Skeletal muscle satellite cell (primary cell): ENCODE data around the gene LRRC46.

Source experiments
- H3K27me3 ChIP-seq: 2 replicates; pipeline ENCODE4 v1.7.0; 2013; ENCODE audit warnings: low read length; ENCODE audit not compliant: control insufficient read depth, insufficient read depth
- H3K36me3 ChIP-seq: 2 replicates; pipeline ENCODE4 v1.7.0; 2013; ENCODE audit warnings: mild to moderate bottlenecking, control low read depth, low read length; ENCODE audit not compliant: insufficient read depth
- H3K4me1 ChIP-seq: 2 replicates; pipeline ENCODE4 v1.7.0; 2013; ENCODE audit warnings: low read length; ENCODE audit not compliant: control insufficient read depth, insufficient read depth
- H3K4me2 ChIP-seq: 2 replicates; pipeline ENCODE4 v1.7.0; 2013; ENCODE audit warnings: mild to moderate bottlenecking, low read length
- H3K4me3 ChIP-seq: 2 replicates; pipeline ENCODE4 v1.7.0; 2013; ENCODE audit warnings: low read length
- H3K9ac ChIP-seq: 2 replicates; pipeline ENCODE4 v1.7.0; 2013; ENCODE audit warnings: mild to moderate bottlenecking, low read depth, low read length, moderate library complexity
- H3K9me3 ChIP-seq: replicated peaks from 2 replicates; pipeline ENCODE4 v1.7.0; 2013; ENCODE audit warnings: mild to moderate bottlenecking, control low read depth, low read length

Gene LRRC46

GRCh38 chr17:47802341-47803022 lies 29.0 kb upstream of the LRRC46 start:
- peaks cover 55% of the 10 kb centered on the region for H3K27me3 ChIP-seq
- H3K4me3 ChIP-seq: no peak overlapping the region
- peaks cover 8% of the 10 kb centered on the region for H3K36me3 ChIP-seq
- H3K9ac ChIP-seq: no peak overlapping the region
- H3K9me3 ChIP-seq: no peaks in the 10 kb centered on the region
- H3K4me2 ChIP-seq: no peak overlapping the region
- no peaks in the 10 kb centered on the region for H3K4me1 ChIP-seq

GRCh38 chr17:47803201-47803600 lies 28.3 kb upstream of the LRRC46 start:
- peaks cover 15% of the 10 kb centered on the region for H3K36me3 ChIP-seq
- no peaks in the 10 kb centered on the region for H3K9me3 ChIP-seq
- H3K27me3 ChIP-seq: peaks cover 48% of the 10 kb centered on the region
- no peak overlapping the region for H3K9ac ChIP-seq
- H3K4me2 ChIP-seq: no peak overlapping the region
- no peak overlapping the region for H3K4me3 ChIP-seq
- no peaks in the 10 kb centered on the region for H3K4me1 ChIP-seq

GRCh38 chr17:47803751-47804150 lies 27.7 kb upstream of the LRRC46 start:
- Histone ChIP-seq H3K4me3 (no peak overlapping the region), H3K36me3 (peaks cover 21% of the 10 kb centered on the region), H3K4me1 (no peaks in the 10 kb centered on the region), H3K4me2 (no peak overlapping the region), H3K27me3 (peaks cover 42% of the 10 kb centered on the region), H3K9ac (no peak overlapping the region), H3K9me3 (no peaks in the 10 kb centered on the region)

DNA sequence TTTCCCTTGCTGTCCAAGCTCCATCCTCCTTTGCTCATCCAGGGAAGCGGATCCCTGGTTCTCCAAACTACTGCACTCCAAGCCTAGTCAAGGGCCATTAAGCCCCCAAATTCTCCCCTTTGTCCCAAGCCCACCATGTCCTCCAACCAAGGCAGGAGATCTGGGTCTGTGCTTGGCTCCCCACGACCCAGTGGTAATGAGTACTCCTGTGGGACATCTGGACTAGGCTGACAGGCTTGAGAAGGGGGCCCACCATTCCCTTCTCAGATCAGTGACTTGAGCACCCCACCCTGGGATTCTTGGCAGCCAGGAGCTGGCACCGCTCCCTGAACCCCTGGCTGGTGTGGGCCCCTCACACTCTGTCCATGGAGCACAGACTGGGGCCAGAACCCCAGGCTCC lies 27.0 kb upstream of the LRRC46 start:
- H3K4me2 ChIP-seq: no peak overlapping the region
- no peak overlapping the region for H3K9ac ChIP-seq
- H3K27me3 ChIP-seq: peaks cover 41% of the 10 kb centered on the region

DNA sequence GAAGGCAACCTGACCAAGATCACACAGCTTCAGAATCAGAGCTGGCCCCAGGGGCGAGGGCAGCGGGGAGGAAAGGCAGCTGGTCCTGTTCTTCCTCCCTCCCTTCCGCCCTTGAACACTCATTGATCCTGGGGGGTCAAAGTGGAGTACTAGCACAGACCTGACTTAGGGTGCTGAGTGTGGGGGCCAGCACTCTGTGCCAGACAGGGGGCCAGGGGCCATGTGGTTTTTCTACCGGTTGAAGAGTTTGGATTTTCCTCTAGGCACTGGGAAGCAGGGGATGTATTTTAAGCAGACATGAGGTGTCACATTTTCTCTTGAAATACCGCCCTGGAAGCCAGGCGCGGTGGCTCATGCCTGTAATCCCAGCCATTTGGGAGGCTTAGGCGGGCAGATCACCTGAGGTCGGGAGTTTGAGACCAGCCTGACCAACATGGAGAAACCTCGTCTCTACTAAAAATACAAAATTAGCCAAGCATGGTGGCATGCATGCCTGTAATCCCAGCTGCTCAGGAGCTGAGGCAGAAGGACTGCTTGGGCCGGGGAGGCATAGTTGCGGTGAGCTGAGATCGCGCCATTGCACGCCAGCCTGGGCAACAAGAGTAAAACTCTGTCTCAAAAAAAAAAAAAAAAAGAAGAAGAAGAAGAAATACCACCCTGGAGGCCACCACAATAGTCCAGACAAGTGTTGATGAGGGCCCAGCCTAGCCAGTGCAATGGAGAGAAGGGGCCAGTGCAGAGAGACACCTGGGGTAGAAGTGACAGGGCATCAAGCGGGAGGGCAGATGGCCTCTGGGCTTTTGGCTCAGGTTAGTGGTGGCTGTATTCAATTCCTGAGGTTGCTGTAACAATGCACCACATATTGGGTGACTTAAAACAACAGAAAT lies 25.2 kb upstream of the LRRC46 start:
- H3K9me3 ChIP-seq: no peaks in the 10 kb centered on the region
- H3K27me3 ChIP-seq: peaks cover 24% of the 10 kb centered on the region
- no peak overlapping the region for H3K9ac ChIP-seq
- no peak overlapping the region for H3K4me3 ChIP-seq
- peaks cover 11% of the 10 kb centered on the region for H3K4me1 ChIP-seq
- peaks cover 25% of the 10 kb centered on the region for H3K36me3 ChIP-seq
- no peak overlapping the region for H3K4me2 ChIP-seq

More for the DNA sequence above, 27.0 kb upstream of the LRRC46 start:
- Histone ChIP-seq H3K9me3 (no peaks in the 10 kb centered on the region), H3K4me3 (no peak overlapping the region), H3K4me1 (no peaks in the 10 kb centered on the region), H3K36me3 (peaks cover 25% of the 10 kb centered on the region)

- Histone ChIP-seq H3K4me3 (no peak overlapping the region), H3K36me3 (peaks cover 25% of the 10 kb centered on the region), H3K27me3 (peaks cover 18% of the 10 kb centered on the region), H3K4me2 (no peak overlapping the region), H3K9me3 (no peaks in the 10 kb centered on the region), H3K9ac (no peak overlapping the region), H3K4me1 (peaks cover 11% of the 10 kb centered on the region)
Measured at GRCh38 chr17:47806913-47807255, 24.6 kb upstream of the LRRC46 start.

DNA sequence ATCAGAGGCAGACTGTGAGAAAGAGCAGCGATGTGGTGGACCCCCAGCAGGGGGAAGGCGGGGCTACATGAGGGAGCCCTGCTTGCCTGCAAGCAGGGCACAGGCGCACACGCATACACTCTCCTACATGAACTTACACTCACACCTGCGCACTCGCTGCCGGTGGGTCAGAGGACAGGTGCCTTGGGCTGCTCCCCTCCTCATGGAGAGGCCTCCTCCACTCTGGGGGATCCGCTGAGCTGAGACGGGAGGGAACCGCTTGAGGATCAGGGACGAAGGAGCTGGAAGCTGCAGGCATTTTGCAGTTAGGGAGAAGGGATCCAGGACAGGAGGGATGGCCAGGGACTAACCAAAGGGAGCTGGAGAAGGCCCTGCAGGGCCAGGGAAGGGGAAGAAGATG lies 24.0 kb upstream of the LRRC46 start:
- Histone ChIP-seq H3K36me3 (peaks cover 25% of the 10 kb centered on the region), H3K4me3 (no peak overlapping the region), H3K9me3 (no peaks in the 10 kb centered on the region), H3K27me3 (peaks cover 17% of the 10 kb centered on the region), H3K9ac (no peak overlapping the region), H3K4me2 (no peak overlapping the region), H3K4me1 (peaks cover 11% of the 10 kb centered on the region)

- Histone ChIP-seq H3K27me3 (peaks cover 14% of the 10 kb centered on the region), H3K4me3 (no peak overlapping the region), H3K9me3 (no peaks in the 10 kb centered on the region), H3K4me1 (peaks cover 11% of the 10 kb centered on the region), H3K9ac (no peak overlapping the region), H3K4me2 (no peak overlapping the region), H3K36me3 (peaks cover 30% of the 10 kb centered on the region)
Measured at GRCh38 chr17:47808036-47808829, 23.2 kb upstream of the LRRC46 start.

DNA sequence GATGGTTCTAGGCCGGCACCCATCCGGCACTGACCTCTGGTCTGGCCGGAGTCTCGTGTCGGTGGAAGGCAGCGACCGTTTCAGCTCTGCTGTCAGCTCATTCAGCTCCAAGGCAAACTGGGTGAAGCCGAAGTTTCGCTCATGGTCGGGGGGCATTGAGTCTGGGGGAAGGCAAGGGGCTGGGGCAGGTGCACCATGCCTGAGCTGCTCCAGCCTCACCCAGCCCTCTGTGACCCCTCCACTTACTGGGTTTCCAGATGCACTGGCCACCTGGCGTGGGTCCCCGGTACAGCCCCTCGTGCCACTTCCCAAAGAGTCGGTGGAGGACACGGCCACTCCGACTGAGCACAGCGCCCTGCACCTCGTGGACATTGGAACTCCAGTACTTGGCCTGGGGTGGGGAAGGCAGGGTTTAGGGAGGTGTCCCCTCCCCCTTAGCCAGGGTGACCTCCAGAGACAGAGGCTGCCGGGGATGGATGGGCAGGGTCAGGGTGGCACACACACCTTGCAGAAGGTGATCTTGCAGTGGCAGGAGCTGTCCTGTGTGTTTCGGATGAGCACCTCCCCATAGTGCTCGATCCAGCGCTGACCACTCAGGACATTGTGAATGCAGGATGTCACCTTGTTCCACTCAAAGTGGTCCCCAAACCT lies 22.5 kb upstream of the LRRC46 start:
- H3K36me3 ChIP-seq: peaks cover 30% of the 10 kb centered on the region
- H3K9ac ChIP-seq: no peak overlapping the region
- H3K9me3 ChIP-seq: no peaks in the 10 kb centered on the region
- H3K4me3 ChIP-seq: no peak overlapping the region
- H3K4me1 ChIP-seq: peaks cover 11% of the 10 kb centered on the region
- H3K4me2 ChIP-seq: no peak overlapping the region
- peaks cover 7% of the 10 kb centered on the region for H3K27me3 ChIP-seq

- H3K4me2 ChIP-seq: no peak overlapping the region
- peaks cover 38% of the 10 kb centered on the region for H3K36me3 ChIP-seq
- no peaks in the 10 kb centered on the region for H3K9me3 ChIP-seq
- no peaks in the 10 kb centered on the region for H3K27me3 ChIP-seq
- no peak overlapping the region for H3K9ac ChIP-seq
- H3K4me1 ChIP-seq: peaks cover 11% of the 10 kb centered on the region
- H3K4me3 ChIP-seq: no peak overlapping the region
Measured at GRCh38 chr17:47810200-47810821, 21.2 kb upstream of the LRRC46 start.
